Globus pallidus (tissue), 1 donor: Measurements from ENCODE around the gene ESAM.

Experiments used
- DNase-seq: peaks from one replicate; pipeline ENCODE4 v3.0.0-alpha.2; 2015; ENCODE audit warnings: low spot score

ESAM gene

DNA sequence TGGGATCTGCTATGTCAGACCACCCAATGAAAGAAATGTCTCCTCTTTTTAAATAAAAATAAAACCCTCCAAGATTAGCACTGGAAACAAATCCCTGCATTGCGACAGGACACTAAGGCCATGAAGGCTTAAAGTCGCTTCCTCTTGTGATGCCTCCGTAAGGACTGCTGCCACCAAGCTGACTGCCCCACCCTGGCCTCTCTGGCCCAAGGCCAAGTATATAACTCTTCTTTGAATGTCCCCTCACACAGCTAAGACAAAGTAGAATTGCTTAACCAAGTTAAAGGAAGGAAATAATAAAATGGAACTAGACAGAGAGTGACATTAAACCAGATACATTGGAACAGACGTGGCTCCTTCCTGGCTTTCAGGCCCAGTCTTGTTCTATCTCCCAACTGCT is 29.9 kb downstream of the ESAM start:
- DNase-seq, result no peak

DNA sequence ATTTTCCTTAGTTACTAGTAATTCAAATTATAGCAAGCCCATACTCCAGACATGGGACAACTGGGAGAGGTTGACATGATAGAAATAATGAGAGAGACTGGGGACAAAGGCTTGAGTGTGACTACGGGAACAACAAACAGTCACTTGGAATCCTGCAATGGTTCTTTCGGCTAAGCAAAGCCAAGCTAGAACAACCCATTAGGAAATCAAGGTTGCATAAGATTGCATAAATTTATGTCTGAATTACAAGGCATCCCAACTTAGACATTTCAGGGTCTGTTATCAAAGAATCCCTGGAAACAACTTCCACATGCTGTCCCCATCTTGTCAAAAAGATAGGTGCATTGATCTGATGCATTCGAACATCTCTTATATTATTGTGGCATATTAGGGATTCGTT is 32.5 kb downstream of the ESAM start:
- no peak for DNase-seq

DNA sequence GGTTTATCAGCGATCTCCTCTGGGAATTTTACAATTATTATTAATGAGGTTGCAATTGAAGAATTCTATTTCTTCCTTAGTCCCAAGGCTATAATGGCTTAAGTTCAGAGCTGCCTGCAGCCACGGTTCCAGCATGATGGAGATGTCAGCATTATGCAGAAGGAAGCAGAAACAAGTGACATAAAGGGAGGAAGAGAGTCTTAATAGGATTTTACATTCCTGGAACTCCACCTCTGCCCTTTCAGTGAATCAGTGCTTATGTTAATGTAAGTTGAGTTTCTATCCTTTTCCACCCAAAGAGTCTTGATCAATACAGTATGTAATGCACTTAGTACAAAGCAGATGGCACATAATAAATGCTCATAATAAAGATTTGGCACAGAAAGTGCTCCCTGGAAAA is 34.0 kb downstream of the ESAM start:
- DNase-seq, result no peak

DNA sequence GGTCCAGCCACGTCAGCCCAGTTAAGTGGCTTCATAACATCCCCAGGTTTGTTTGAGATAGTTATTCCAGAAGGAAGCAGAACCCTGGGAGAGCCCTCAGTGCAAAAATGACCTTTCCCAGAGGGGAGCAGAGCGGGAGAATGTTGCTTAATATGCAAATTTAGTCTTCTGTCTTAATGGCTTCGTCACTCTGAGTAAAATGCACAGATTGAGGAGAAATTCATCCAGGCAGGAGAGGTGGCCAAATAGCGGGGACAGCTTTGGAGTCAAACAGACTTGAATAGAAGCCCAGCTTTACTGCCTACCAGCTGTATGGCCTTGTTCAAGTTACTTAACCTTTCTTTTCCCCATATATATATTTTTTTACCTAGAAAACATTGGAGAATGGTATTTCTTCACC is 34.6 kb downstream of the ESAM start:
- DNase-seq, result no peak

- DNase-seq, result no peak
Measured at GRCh38 chr11:124725719-124726105, 36.4 kb downstream of the ESAM start.

GRCh38 chr11:124724979-124725718 is 36.9 kb downstream of the ESAM start:
- no peak for DNase-seq

DNA sequence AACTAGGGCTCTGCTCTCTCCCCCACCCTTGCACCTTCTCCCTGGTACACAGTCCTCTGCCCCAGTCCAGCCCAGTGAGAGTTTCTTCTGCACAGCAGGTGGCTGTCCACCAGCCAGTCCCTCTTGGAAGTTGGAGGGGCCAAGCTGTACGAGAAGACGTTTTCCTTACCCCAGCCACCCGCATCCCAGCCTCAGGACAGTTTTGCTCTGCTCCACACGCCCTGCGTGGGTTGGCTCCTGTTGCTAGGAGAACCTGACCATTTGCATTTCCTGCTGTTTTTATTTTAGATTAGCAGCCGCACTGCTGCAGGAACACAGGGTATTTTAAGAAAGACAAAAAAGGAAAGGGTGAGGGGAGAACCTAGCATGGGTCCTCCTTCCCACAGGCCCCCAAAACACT is 39.9 kb downstream of the ESAM start:
- DNase-seq, result no peak

GRCh38 chr11:124719534-124719933 is 42.6 kb downstream of the ESAM start:
- DNase-seq, result no peak

DNA sequence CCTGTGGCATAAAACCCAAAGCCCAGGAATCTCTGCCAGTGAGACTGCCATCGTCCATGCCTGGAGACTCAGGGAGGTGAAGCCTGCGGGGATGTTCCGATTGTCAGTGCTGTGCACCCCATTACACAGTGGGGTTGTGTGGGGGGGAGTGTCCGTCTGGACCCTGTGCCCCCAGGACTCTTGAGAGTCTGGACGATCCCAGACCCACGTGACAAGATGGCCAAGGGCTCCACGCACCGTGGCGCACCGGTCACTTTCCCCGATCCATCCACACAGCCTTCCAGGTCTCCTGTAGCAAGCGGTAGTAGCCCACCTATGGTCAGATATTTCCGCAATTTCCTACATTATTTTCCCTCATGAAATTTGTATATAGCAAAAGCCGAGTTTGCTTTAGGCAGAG is 43.3 kb downstream of the ESAM start:
- no peak for DNase-seq

DNA sequence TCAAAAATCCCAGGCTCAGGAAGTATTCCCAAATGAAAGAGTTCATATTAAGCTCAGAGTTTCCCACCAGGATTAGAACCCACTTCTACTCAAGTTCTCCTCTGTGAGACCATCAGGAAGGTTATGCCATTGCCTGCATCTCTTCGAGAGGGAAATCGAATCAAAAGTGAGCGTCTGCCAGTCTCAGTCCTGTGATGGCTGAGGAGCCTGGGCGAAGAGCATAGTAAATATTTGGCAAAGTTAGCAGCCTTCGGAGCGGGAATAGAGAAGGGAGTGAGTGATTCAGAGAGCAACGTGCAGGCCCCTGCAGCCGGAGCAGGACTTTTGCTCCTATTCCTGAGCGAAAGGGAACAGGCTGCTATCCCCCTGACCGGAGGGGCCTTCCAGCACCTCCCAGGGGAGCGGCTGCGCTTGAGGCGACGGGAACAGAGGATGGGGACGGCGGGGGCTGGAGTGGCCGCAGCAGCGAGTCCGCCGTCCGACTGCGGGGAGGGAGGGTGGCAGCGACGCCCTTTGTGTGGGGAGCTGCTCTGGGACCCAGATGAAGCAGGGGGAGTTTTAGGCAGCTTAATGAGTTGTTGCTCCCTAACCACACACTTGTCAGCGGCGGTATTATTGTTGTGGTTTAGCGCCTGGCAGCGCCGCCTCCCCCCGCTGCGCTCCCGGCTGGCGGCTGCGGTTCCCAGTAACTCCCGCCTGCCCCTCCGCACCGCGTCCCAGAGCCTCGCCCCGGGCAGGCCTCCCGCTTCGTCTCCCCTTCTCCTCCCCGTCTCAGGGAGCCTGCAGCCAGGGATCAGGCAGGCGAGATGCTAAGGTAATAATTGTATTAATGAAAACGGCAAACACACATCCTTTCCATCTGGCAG is 44.1 kb downstream of the ESAM start:
- DNase-seq, result no peak

- DNase-seq, result no peak
Measured at GRCh38 chr11:124717421-124717785, 44.7 kb downstream of the ESAM start.

GRCh38 chr11:124716591-124716990 is 45.5 kb downstream of the ESAM start:
- DNase-seq, result no peak

DNA sequence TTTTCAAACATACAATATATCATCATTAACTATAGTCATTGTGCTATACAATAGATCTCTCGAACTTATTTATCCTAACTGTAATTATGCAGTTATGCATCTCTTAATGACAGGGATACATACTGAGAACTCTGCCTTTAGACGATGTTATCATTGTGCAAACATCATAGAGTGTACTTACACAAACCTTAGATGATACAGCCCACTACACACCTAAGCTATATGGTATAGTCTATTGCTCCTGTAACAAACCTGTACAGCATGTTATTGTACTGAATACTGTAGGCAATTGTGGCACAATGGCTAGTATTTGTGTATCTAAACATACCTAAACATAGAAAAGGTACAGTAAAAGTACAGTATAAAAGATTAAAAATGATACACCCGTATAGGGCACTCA is 49.7 kb downstream of the ESAM start:
- DNase-seq, result no peak

DNA sequence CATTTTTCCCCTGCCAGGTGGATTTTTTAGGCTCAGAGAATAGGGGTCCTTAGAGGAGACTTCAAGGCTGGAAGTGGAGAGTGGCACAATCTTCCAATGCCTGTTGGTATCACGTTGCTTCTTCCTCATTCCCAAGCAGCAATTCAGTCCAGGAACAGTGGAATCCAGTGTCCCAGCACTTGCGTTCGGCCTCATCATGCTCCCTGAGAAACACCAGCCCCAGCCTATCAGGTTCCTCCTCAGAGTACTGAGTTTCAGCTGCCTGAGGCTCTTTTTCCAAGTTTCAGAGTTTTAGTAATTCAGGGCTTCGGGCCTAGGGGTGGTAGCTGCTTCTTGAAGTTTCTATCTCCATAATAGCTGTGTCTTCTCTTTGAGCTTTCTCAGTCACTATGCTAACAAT is 54.3 kb downstream of the ESAM start:
- DNase-seq, result no peak
